Ishikawa (cell line): ENCODE data around the gene REV3L.

Experiments
- CEBPB ChIP-seq: IDR thresholded peaks from 2 replicates; pipeline ENCODE4 v1.6.1; 2012
- CREB1 ChIP-seq: IDR thresholded peaks from 2 replicates; pipeline ENCODE4 v1.6.1; 2012; ENCODE audit warnings: low read depth
- EGR1 ChIP-seq: IDR thresholded peaks from 2 replicates; pipeline ENCODE4 v1.6.1; 2012
- EP300 ChIP-seq: IDR thresholded peaks from 2 replicates; pipeline ENCODE4 v1.6.1; 2012; ENCODE audit warnings: borderline replicate concordance
- FOXM1 ChIP-seq: IDR thresholded peaks from 2 replicates; pipeline ENCODE4 v1.6.1; 2012; ENCODE audit warnings: low read depth, borderline replicate concordance
- NFIC ChIP-seq: IDR thresholded peaks from 2 replicates; pipeline ENCODE4 v1.6.1; 2012
- RAD21 ChIP-seq: IDR thresholded peaks from 2 replicates; pipeline ENCODE4 v1.6.1; 2012; ENCODE audit warnings: low read depth
- REST ChIP-seq: IDR thresholded peaks from 2 replicates; pipeline ENCODE4 v1.6.1; 2012; ENCODE audit warnings: low read depth, mild to moderate bottlenecking
- TAF1 ChIP-seq: IDR thresholded peaks from 2 replicates; pipeline ENCODE4 v1.6.1; 2012; ENCODE audit warnings: low read depth, mild to moderate bottlenecking
- TCF12 ChIP-seq: IDR thresholded peaks from 2 replicates; pipeline ENCODE4 v1.6.1; 2012; ENCODE audit warnings: low read depth
- TEAD4 ChIP-seq: IDR thresholded peaks from 2 replicates; pipeline ENCODE4 v1.6.1; 2012
- USF1 ChIP-seq: IDR thresholded peaks from 2 replicates; pipeline ENCODE4 v1.6.1; 2012
- YY1 ChIP-seq: IDR thresholded peaks from 2 replicates; pipeline ENCODE4 v1.6.1; 2012; ENCODE audit warnings: low read depth
- ZBTB7A ChIP-seq: IDR thresholded peaks from 2 replicates; pipeline ENCODE4 v1.6.1; 2012; ENCODE audit warnings: low read depth
- TF ChIP-seq, protein P1 (sequence below): IDR thresholded peaks from 2 replicates; pipeline ENCODE4 v1.6.1; 2012

REV3L gene

DNA sequence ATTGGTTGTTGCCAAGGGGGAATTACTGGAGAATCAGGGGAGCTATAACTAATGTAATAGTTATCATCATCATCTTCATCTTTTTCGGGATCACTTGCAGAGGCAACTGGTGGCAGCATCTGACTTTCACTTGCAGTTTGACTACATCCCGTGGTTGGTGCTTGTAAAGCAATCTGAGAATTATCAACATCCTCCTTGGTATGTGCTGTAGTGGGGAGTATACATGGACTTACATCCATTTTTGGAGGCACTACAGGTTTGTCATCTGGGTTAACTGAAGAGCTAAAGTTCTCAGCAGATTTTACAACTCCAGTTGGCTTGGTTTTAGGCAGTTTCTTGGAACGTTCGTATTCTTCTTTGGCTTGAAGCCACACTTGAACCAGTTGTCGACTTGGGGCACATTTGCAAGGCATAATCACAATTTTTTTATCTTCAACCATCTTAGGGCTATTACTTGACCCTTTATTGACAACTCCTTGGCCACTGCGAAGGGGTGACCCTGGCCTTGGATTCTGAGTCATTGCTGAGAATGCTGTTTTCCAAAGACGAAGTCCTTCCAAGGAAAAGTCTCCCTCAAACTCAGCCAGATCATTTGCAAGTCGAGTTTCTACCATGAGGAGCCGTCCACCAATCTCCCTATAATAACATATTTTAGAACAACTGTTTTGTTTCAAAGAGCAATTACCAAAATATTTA, 115.5 kb downstream of the REV3L start:
- no peak for TF ChIP-seq NFIC

DNA sequence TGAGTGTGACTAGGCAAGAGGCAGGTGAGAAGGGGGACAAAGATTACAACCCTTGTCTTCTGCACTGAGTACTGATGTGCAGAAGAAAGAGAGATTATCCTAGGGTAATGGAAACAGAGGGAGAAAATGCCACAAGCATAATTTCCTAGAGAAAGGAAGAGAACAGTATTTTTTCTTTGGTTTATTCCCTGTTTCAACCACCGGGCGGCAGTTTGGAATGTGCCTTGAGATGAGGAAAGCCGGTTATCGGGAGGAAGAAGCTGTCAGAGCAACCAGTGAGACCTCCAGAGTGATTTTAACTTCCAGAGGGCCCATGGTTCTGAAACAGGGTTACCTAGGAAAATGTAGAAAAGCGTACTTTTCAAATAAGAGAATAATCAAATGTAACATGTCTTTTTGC, 121.4 kb downstream of the REV3L start:
- TF ChIP-seq RAD21 (peak; percentile 53), TAF1 (no peak), REST (no peak), TEAD4 (peak; percentile 28; the same call in 1 of the 2 replicates), TCF12 (no peak), ZBTB7A (no peak), FOXM1 (no peak)
- TF ChIP-seq, protein P1, sequence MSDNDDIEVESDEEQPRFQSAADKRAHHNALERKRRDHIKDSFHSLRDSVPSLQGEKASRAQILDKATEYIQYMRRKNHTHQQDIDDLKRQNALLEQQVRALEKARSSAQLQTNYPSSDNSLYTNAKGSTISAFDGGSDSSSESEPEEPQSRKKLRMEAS, result no peak

DNA sequence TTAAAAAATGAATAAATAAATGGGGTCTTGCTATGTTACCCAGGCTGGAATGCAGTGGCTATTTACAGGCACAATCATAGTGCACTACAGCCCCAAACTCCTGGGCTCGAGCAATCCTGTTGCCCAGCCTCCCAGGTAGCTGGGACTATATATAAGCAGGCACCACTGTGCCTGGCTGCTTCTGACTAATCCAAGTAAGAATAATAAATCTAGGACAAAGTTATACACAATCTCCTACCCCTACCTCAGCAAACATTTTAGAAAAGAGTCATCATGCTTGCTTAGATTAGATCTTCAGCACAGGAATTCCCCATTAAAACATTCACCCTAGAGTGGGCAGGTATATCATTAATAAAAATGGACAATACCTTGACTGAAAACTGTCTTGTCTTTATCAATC, 124.6 kb downstream of the REV3L start:
- TF ChIP-seq TCF12, result no peak
- no peak for TF ChIP-seq EP300
- no peak for TF ChIP-seq RAD21
- no peak for TF ChIP-seq ZBTB7A
- TF ChIP-seq, protein P1, result no peak
- TF ChIP-seq CREB1, result no peak
- no peak for TF ChIP-seq FOXM1
- no peak for TF ChIP-seq CEBPB
- no peak for TF ChIP-seq USF1
- TF ChIP-seq EGR1, result no peak
- TF ChIP-seq NFIC, result no peak
- no peak for TF ChIP-seq REST
- TF ChIP-seq YY1, result no peak
- TF ChIP-seq TAF1, result no peak
- TF ChIP-seq TEAD4, result no peak

DNA sequence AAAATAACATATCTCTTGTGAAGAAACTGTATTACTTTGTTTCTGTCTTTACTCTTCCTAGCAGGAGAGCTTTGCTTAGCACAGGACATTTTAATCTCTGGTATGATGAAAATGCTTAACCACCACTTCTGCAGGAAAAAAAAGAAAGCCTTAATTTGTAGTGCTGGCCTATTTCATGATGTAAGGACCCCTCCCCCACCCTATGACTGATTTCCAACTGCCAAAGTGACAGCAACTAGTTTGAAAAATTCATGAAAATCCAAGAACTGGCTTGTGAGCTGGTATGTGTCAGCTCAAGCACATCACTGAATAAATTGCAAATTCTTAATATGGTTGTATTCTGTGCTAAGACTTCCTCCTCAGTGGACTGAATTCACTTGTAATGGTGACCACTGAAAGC, 125.3 kb downstream of the REV3L start:
- no peak for TF ChIP-seq ZBTB7A
- no peak for TF ChIP-seq YY1
- TF ChIP-seq EP300, result no peak
- TF ChIP-seq TEAD4, result no peak
- no peak for TF ChIP-seq USF1
- TF ChIP-seq TCF12, result no peak
- TF ChIP-seq CREB1, result no peak
- TF ChIP-seq EGR1, result no peak
- no peak for TF ChIP-seq RAD21
- no peak for TF ChIP-seq FOXM1
- TF ChIP-seq, protein P1, result no peak
- no peak for TF ChIP-seq NFIC
- TF ChIP-seq CEBPB, result no peak
- TF ChIP-seq REST, result no peak
- TF ChIP-seq TAF1, result no peak

GRCh38 chr6:111356551-111356950, 126.5 kb downstream of the REV3L start:
- TF ChIP-seq CREB1, result no peak
- no peak for TF ChIP-seq ZBTB7A
